A549 (cell line): ENCODE measurements around the gene BCL2L1. TPM values are rescaled to one million over a fixed set of nuclear protein-coding genes. Genes with fewer than 3 reads are reported as not detected.

Source experiments
- ATAC-seq, 2 experiments: fragments of 200-7000 bp in 1 of 2; fragments of >200 bp in 1 of 2; cut with Nextera tagmentation in 1 of 2; cut with Tn5 transposase in 1 of 2; 3 replicates each; pipeline versions ENCODE4 v1.8.0 to v1.9.1; 2018 to 2020; ENCODE audit warnings: mild to moderate bottlenecking in 1 of 2, moderate library complexity in 1 of 2
- CTCF ChIA-PET: fragments of 300-600 bp; sonication (Branson Sonifier 250); formaldehyde crosslinking; extraction: SDS; loops from one replicate; lab custom pipeline; 2021; ENCODE audit warnings: antibody characterized with exemption, inconsistent platforms; lab: Yijun Ruan, JAX
- POLR2A ChIA-PET: fragments of 350-600 bp; formaldehyde crosslinking; extraction: SDS; loops from one replicate; lab custom pipeline; 2021; ENCODE audit warnings: antibody characterized with exemption, inconsistent platforms; lab: Yijun Ruan, JAX
- DNase-seq, 2 experiments: peaks; one replicate each; pipeline versions ENCODE4 v3.0.0 to v3.0.0-alpha.2; 2011 to 2016; ENCODE audit warnings: low read depth in 1 of 2, low spot score in 1 of 2
- FAIRE-seq: peaks from 2 replicates; lab custom pipeline; 2011; peaks lifted over from hg19 to GRCh38; lab: Jason Lieb, UNC
- H3K27ac ChIP-seq, 2 experiments: fragments of >200 bp; sonication (Bioruptor Twin); formaldehyde crosslinking; 3 replicates each; pipeline ENCODE4 v1.5.1; 2016 to 2017
- H3K4me1 ChIP-seq: fragments of >200 bp; sonication (Bioruptor Twin); formaldehyde crosslinking; 3 replicates; pipeline ENCODE4 v1.6.1; 2016
- H3K4me2 ChIP-seq: fragments of >200 bp; sonication (Bioruptor Twin); formaldehyde crosslinking; 3 replicates; pipeline ENCODE4 v1.6.1; 2016
- H3K4me3 ChIP-seq: fragments of >200 bp; sonication (Bioruptor Twin); formaldehyde crosslinking; 3 replicates; pipeline ENCODE4 v1.5.1; 2016
- H3K9me3 ChIP-seq: fragments of >200 bp; sonication (Bioruptor Twin); formaldehyde crosslinking; 3 replicates; pipeline ENCODE4 v1.6.1; 2016
- CBX2 ChIP-seq: fragments of 200-600 bp; sonication (generic); IDR thresholded peaks from 2 replicates; pipeline ENCODE4 v1.6.1; 2016; ENCODE audit warnings: low read depth, mild to moderate bottlenecking, borderline replicate concordance
- CEBPB ChIP-seq, 2 experiments: fragments of >200 bp in 1 of 2; sonication (Bioruptor Twin) in 1 of 2; formaldehyde crosslinking in 1 of 2; IDR thresholded peaks; 2 replicates each; pipeline ENCODE4 v1.6.1; 2012 to 2016
- EHF ChIP-seq: fragments of 250-450 bp; sonication (Bioruptor Pico); IDR thresholded peaks from 2 replicates; pipeline ENCODE4 v1.5.0; 2020; ENCODE audit warnings: mild to moderate bottlenecking
- EHMT2 ChIP-seq: fragments of 200-600 bp; sonication (generic); IDR thresholded peaks from 2 replicates; pipeline ENCODE4 v1.6.1; 2016; ENCODE audit warnings: antibody characterized with exemption, low read depth, mild to moderate bottlenecking, moderate library complexity
- EP300 ChIP-seq, 2 experiments: fragments of >200 bp; sonication (Bioruptor Twin); formaldehyde crosslinking; IDR thresholded peaks; 2 replicates in 1 of 2; 3 replicates in 1 of 2; pipeline ENCODE4 v1.6.1; 2016 to 2017
- FOSB ChIP-seq: fragments of 250-450 bp; sonication (Bioruptor Pico); IDR thresholded peaks from 2 replicates; pipeline ENCODE4 v1.5.0; 2020; ENCODE audit warnings: mild to moderate bottlenecking, moderate library complexity
- FOXS1 ChIP-seq: fragments of 250-450 bp; sonication (Bioruptor Pico); IDR thresholded peaks from 2 replicates; pipeline ENCODE4 v1.5.0; 2020; ENCODE audit warnings: mild to moderate bottlenecking, moderate library complexity
- GATA3 ChIP-seq: IDR thresholded peaks from 2 replicates; pipeline ENCODE4 v1.6.1; 2012; ENCODE audit warnings: borderline replicate concordance
- HOXB13 ChIP-seq: fragments of 250-450 bp; sonication (Bioruptor Pico); IDR thresholded peaks from 2 replicates; pipeline ENCODE4 v1.5.0; 2020; ENCODE audit warnings: low read depth, mild to moderate bottlenecking, moderate library complexity
- JUN ChIP-seq, 2 experiments: fragments of >200 bp; sonication (Bioruptor Twin); formaldehyde crosslinking; IDR thresholded peaks; 2 replicates in 1 of 2; 3 replicates in 1 of 2; pipeline ENCODE4 v1.6.1; 2016 to 2017
- KDM1A ChIP-seq: fragments of 200-600 bp; sonication (generic); IDR thresholded peaks from 2 replicates; pipeline ENCODE4 v1.6.1; 2016; ENCODE audit warnings: low read depth, mild to moderate bottlenecking
- KDM5A ChIP-seq: fragments of 200-600 bp; sonication (generic); IDR thresholded peaks from 2 replicates; pipeline ENCODE4 v1.6.1; 2016; ENCODE audit warnings: antibody characterized with exemption, mild to moderate bottlenecking
- MAZ ChIP-seq: fragments of 150-350 bp; IDR thresholded peaks from 2 replicates; pipeline ENCODE4 v1.6.1; 2014; ENCODE audit warnings: antibody characterized with exemption, low read depth, low read length, borderline replicate concordance
- MYC ChIP-seq: IDR thresholded peaks from 2 replicates; pipeline ENCODE4 v1.6.1; 2012; ENCODE audit warnings: mild to moderate bottlenecking, inconsistent platforms, low read length, improper control_type of control experiment, borderline replicate concordance
- NFE2L2 ChIP-seq: fragments of 150-350 bp; conservative IDR thresholded peaks from 2 replicates; pipeline ENCODE4 v1.6.1; 2014; ENCODE audit warnings: low read length
- POLR2A ChIP-seq: IDR thresholded peaks from 2 replicates; pipeline ENCODE4 v1.6.1; 2012; ENCODE audit warnings: mild to moderate bottlenecking, low read length
- POLR2AphosphoS2 ChIP-seq: conservative IDR thresholded peaks from 2 replicates; pipeline ENCODE4 v1.6.1; 2012; ENCODE audit warnings: low read length, improper control_type of control experiment, inconsistent platforms
- RNF2 ChIP-seq: fragments of 200-600 bp; sonication (generic); IDR thresholded peaks from 2 replicates; pipeline ENCODE4 v1.6.1; 2016; ENCODE audit warnings: low read depth, mild to moderate bottlenecking, antibody characterized with exemption, moderate library complexity, borderline replicate concordance
- SMC3 ChIP-seq: fragments of >200 bp; sonication (Bioruptor Twin); formaldehyde crosslinking; IDR thresholded peaks from 3 replicates; pipeline ENCODE4 v1.6.1; 2018; ENCODE audit warnings: inconsistent platforms
- TFCP2L1 ChIP-seq: fragments of 250-450 bp; sonication (Bioruptor Pico); IDR thresholded peaks from 2 replicates; pipeline ENCODE4 v1.5.0; 2021; ENCODE audit warnings: mild to moderate bottlenecking
- TP53 ChIP-seq: fragments of 250-450 bp; sonication (Bioruptor Pico); IDR thresholded peaks from 2 replicates; pipeline ENCODE4 v1.5.0; 2021; ENCODE audit warnings: mild to moderate bottlenecking, moderate library complexity
- ZC3H11A ChIP-seq: fragments of 450-650 bp; IDR thresholded peaks from 2 replicates; pipeline ENCODE4 v1.6.1; 2014; ENCODE audit warnings: antibody characterized with exemption, mild to moderate bottlenecking
- ZSCAN20 ChIP-seq: fragments of 250-450 bp; sonication (Bioruptor Pico); IDR thresholded peaks from 2 replicates; pipeline ENCODE4 v1.8.0; 2022; ENCODE audit warnings: mild to moderate bottlenecking, moderate library complexity
- WGBS: methylation state at CpG from one replicate; pipeline ENCODE4 v1.1.6; 2017; ENCODE audit errors: missing lambda C conversion rate; 5-methylcytosine and 5-hydroxymethylcytosine counted together
- polyA plus RNA-seq, 4 experiments: library from polyadenylated mRNA; depleted of rRNA in 3 of 4; stranded (reverse); fragments of >200 nt; fragmentation: RNase III in 1 of 4; extraction: RNeasy Plus Mini Kit Qiagen cat#74134 plus additional on column Dnase treatment in 1 of 4; gene quantifications; 2 replicates in 3 of 4; 3 replicates in 1 of 4; pipeline ENCODE4 v1.2.3, GENCODE V29; 2011 to 2017
- TF ChIP-seq, protein P1 (sequence below): fragments of 200-600 bp; sonication (generic); IDR thresholded peaks from 2 replicates; pipeline ENCODE4 v1.6.1; 2016; ENCODE audit warnings: antibody characterized with exemption, mild to moderate bottlenecking, moderate library complexity
- TF ChIP-seq, protein P2 (sequence below): fragments of >200 bp; sonication (Bioruptor Twin); formaldehyde crosslinking; IDR thresholded peaks from 3 replicates; pipeline ENCODE4 v1.5.1; 2016
- TF ChIP-seq, protein P3 (sequence below): IDR thresholded peaks from 2 replicates; pipeline ENCODE4 v1.6.1; 2012; ENCODE audit warnings: low read depth, borderline replicate concordance
- TF ChIP-seq, protein P4 (sequence below): fragments of 250-450 bp; sonication (Bioruptor Pico); IDR thresholded peaks from 2 replicates; pipeline ENCODE4 v1.5.0; 2021; ENCODE audit warnings: mild to moderate bottlenecking, moderate library complexity, borderline replicate concordance
- TF ChIP-seq, protein P5 (sequence below): fragments of >200 bp; sonication (Bioruptor Twin); formaldehyde crosslinking; IDR thresholded peaks from 3 replicates; pipeline ENCODE4 v1.6.1; 2016
- TF ChIP-seq, protein P6 (sequence below): fragments of 450-650 bp; IDR thresholded peaks from 2 replicates; pipeline ENCODE4 v1.6.1; 2014; ENCODE audit warnings: antibody characterized with exemption

Gene BCL2L1
- polyA plus RNA-seq, 2 of the 4 experiments (the other 2 are of a cell fraction), result 154 to 178 TPM

DNA sequence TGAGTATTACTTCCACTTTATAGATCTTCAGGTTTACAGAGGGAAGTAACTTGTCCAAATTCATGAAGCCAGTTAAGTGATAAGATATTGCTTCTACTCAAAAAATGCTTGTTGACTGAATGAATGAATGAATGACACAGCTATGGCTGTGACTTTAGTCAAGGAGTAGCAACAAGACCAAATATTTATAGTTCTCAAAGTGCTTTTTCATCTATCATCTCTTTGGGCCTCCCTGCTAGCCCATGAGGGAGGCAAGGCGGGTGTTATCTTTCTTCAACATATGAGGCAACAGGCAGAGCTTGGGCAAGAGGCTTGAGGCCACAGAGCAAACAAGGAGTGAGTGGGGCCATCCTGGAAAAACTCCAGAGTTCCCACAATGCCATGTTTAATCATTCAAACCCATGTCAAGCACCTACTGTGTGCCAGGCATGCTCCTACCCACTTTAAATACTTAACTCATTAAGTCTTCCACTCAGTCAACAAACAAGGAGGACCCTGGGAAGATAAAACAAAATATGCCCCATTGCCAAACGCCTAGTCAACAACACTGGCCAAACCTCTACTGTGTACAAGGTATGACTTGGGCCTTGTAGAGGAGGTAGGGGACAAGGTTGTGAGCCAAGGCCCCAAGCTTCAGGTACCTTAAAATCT lies 15.9 kb downstream of the BCL2L1 start:
- Histone ChIP-seq H3K9me3 (no peaks in the 10 kb centered on the region), H3K4me3 (peak overlapping the region; percentile 16; the same call in 1 of the 3 replicates), H3K4me1 (peaks cover 95% of the 10 kb centered on the region), H3K27ac (peak overlapping the region; percentile 89 to 95), H3K4me2 (peak overlapping the region; percentile 69)
- ChIA-PET POLR2A (interaction anchor here (1.1 to 3.4 kb wide), 5 partner anchors 10 to 45 kb away, joined by 4 to 30 read pairs (median 8); partner anchors contain the start of gene BCL2L1), CTCF (interaction anchor here (0.7 to 12.5 kb wide), 7 partner anchors 8 to 94 kb away, joined by 3 to 167 read pairs (median 6); partner anchors contain the start of gene BCL2L1)
- no peak for FAIRE-seq
- DNase-seq, result peak in 1 of 2 experiments; percentile 89
- peak; percentile 27 to 30; a peak in 4 of 6 replicates for ATAC-seq
- WGBS, result 11% methylated on average over 2 of the region's 2 CpGs
- no peak for TF ChIP-seq EHMT2
- TF ChIP-seq, protein P1, sequence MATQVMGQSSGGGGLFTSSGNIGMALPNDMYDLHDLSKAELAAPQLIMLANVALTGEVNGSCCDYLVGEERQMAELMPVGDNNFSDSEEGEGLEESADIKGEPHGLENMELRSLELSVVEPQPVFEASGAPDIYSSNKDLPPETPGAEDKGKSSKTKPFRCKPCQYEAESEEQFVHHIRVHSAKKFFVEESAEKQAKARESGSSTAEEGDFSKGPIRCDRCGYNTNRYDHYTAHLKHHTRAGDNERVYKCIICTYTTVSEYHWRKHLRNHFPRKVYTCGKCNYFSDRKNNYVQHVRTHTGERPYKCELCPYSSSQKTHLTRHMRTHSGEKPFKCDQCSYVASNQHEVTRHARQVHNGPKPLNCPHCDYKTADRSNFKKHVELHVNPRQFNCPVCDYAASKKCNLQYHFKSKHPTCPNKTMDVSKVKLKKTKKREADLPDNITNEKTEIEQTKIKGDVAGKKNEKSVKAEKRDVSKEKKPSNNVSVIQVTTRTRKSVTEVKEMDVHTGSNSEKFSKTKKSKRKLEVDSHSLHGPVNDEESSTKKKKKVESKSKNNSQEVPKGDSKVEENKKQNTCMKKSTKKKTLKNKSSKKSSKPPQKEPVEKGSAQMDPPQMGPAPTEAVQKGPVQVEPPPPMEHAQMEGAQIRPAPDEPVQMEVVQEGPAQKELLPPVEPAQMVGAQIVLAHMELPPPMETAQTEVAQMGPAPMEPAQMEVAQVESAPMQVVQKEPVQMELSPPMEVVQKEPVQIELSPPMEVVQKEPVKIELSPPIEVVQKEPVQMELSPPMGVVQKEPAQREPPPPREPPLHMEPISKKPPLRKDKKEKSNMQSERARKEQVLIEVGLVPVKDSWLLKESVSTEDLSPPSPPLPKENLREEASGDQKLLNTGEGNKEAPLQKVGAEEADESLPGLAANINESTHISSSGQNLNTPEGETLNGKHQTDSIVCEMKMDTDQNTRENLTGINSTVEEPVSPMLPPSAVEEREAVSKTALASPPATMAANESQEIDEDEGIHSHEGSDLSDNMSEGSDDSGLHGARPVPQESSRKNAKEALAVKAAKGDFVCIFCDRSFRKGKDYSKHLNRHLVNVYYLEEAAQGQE, result no peak
- TF ChIP-seq, protein P2, sequence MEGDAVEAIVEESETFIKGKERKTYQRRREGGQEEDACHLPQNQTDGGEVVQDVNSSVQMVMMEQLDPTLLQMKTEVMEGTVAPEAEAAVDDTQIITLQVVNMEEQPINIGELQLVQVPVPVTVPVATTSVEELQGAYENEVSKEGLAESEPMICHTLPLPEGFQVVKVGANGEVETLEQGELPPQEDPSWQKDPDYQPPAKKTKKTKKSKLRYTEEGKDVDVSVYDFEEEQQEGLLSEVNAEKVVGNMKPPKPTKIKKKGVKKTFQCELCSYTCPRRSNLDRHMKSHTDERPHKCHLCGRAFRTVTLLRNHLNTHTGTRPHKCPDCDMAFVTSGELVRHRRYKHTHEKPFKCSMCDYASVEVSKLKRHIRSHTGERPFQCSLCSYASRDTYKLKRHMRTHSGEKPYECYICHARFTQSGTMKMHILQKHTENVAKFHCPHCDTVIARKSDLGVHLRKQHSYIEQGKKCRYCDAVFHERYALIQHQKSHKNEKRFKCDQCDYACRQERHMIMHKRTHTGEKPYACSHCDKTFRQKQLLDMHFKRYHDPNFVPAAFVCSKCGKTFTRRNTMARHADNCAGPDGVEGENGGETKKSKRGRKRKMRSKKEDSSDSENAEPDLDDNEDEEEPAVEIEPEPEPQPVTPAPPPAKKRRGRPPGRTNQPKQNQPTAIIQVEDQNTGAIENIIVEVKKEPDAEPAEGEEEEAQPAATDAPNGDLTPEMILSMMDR, result no peak
- no peak for TF ChIP-seq ZSCAN20
- peak; percentile 27; the same call in 1 of the 3 replicates for TF ChIP-seq SMC3
- peak; percentile 93 for TF ChIP-seq HOXB13 (CRISPR knock-in tag)
- TF ChIP-seq, protein P3, sequence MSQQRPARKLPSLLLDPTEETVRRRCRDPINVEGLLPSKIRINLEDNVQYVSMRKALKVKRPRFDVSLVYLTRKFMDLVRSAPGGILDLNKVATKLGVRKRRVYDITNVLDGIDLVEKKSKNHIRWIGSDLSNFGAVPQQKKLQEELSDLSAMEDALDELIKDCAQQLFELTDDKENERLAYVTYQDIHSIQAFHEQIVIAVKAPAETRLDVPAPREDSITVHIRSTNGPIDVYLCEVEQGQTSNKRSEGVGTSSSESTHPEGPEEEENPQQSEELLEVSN, result no peak
- peak; percentile 89 to 96; a peak in 4 of 5 replicates for TF ChIP-seq JUN (IDR thresholded peaks at IDR 0.05)
- TF ChIP-seq GATA3, result peak; percentile 71
- TF ChIP-seq, protein P4, sequence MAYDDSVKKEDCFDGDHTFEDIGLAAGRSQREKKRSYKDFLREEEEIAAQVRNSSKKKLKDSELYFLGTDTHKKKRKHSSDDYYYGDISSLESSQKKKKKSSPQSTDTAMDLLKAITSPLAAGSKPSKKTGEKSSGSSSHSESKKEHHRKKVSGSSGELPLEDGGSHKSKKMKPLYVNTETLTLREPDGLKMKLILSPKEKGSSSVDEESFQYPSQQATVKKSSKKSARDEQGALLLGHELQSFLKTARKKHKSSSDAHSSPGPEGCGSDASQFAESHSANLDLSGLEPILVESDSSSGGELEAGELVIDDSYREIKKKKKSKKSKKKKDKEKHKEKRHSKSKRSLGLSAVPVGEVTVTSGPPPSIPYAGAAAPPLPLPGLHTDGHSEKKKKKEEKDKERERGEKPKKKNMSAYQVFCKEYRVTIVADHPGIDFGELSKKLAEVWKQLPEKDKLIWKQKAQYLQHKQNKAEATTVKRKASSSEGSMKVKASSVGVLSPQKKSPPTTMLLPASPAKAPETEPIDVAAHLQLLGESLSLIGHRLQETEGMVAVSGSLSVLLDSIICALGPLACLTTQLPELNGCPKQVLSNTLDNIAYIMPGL (CRISPR knock-in tag), result no peak
- TF ChIP-seq, protein P5, sequence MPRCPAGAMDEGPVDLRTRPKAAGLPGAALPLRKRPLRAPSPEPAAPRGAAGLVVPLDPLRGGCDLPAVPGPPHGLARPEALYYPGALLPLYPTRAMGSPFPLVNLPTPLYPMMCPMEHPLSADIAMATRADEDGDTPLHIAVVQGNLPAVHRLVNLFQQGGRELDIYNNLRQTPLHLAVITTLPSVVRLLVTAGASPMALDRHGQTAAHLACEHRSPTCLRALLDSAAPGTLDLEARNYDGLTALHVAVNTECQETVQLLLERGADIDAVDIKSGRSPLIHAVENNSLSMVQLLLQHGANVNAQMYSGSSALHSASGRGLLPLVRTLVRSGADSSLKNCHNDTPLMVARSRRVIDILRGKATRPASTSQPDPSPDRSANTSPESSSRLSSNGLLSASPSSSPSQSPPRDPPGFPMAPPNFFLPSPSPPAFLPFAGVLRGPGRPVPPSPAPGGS, result peak; percentile 84; the same call in 2 of the 3 replicates
- peak; percentile 90 for TF ChIP-seq EHF (CRISPR knock-in tag)
- no peak for TF ChIP-seq TFCP2L1
- TF ChIP-seq POLR2A, result no peak
- no peak for TF ChIP-seq KDM5A
- TF ChIP-seq CBX2, result no peak
- no peak for TF ChIP-seq FOSB (CRISPR knock-in tag)
- no peak for TF ChIP-seq RNF2
- no peak for TF ChIP-seq MYC
- TF ChIP-seq ZC3H11A, result no peak
- no peak for TF ChIP-seq TP53 (CRISPR knock-in tag)
- TF ChIP-seq NFE2L2, result no peak
- TF ChIP-seq POLR2AphosphoS2, result no peak
- TF ChIP-seq MAZ, result no peak
- TF ChIP-seq FOXS1 (CRISPR knock-in tag), result 0 out of 2 replicates have a peak, but pooled peaks have one; percentile 22
- TF ChIP-seq, protein P6, sequence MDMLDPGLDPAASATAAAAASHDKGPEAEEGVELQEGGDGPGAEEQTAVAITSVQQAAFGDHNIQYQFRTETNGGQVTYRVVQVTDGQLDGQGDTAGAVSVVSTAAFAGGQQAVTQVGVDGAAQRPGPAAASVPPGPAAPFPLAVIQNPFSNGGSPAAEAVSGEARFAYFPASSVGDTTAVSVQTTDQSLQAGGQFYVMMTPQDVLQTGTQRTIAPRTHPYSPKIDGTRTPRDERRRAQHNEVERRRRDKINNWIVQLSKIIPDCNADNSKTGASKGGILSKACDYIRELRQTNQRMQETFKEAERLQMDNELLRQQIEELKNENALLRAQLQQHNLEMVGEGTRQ, result no peak
- TF ChIP-seq CEBPB (IDR thresholded peaks at IDR 0.05), result peak; percentile 95 to 97
- TF ChIP-seq EP300 (IDR thresholded peaks at IDR 0.05), result peak; percentile 95 to 96
- no peak for TF ChIP-seq KDM1A
